ENCODE measurements around the gene LPCAT3. TPM values are rescaled to one million over a fixed set of nuclear protein-coding genes. Genes with fewer than 3 reads are reported as not detected.
A peak's percentile ranks its signal among the peaks of the same experiment; 100 is the strongest.

LPCAT3 gene
- polyA plus RNA-seq, 2 of the 4 experiments (the other 2 are of a cell fraction): 42.8 to 53.4 TPM

DNA sequence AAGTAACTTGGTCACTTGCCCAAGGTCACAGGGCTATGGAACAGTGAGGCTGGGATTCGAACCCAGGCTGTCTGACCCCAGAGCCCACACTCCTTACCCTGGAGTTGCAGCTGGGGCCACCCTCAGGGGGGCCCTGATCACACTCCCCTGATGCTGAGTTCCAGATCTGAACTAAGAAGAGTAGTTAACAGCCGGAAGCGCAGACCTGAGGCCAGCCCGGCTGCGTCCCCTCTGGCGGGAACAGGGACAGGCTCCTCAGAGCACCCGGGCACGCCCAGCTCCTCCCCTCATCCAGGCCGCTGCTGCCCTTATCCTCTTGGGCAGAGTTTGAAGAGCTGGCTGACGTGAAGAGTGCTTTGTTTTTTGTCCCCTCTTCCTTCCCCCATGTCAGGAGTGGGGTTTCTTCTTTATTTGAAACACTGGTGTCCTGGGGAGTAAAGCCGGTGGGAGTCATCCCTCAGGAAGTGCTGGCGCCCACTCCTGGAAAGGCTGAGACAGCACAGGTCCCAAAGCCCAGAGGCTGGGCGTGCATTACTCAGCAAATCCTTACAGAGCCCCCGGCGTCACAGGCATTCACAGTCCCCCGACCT lies 56.5 kb downstream of the LPCAT3 start (continued):
- TF ChIP-seq, protein P1, sequence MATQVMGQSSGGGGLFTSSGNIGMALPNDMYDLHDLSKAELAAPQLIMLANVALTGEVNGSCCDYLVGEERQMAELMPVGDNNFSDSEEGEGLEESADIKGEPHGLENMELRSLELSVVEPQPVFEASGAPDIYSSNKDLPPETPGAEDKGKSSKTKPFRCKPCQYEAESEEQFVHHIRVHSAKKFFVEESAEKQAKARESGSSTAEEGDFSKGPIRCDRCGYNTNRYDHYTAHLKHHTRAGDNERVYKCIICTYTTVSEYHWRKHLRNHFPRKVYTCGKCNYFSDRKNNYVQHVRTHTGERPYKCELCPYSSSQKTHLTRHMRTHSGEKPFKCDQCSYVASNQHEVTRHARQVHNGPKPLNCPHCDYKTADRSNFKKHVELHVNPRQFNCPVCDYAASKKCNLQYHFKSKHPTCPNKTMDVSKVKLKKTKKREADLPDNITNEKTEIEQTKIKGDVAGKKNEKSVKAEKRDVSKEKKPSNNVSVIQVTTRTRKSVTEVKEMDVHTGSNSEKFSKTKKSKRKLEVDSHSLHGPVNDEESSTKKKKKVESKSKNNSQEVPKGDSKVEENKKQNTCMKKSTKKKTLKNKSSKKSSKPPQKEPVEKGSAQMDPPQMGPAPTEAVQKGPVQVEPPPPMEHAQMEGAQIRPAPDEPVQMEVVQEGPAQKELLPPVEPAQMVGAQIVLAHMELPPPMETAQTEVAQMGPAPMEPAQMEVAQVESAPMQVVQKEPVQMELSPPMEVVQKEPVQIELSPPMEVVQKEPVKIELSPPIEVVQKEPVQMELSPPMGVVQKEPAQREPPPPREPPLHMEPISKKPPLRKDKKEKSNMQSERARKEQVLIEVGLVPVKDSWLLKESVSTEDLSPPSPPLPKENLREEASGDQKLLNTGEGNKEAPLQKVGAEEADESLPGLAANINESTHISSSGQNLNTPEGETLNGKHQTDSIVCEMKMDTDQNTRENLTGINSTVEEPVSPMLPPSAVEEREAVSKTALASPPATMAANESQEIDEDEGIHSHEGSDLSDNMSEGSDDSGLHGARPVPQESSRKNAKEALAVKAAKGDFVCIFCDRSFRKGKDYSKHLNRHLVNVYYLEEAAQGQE (IDR thresholded peaks at IDR 0.05): no peak
- TF ChIP-seq SREBF2 (IDR thresholded peaks at IDR 0.05): no peak
- no peak for TF ChIP-seq EHMT2 (IDR thresholded peaks at IDR 0.05; ENCODE audit: low read depth)
- no peak for TF ChIP-seq HDAC2 (IDR thresholded peaks at IDR 0.05)
- no peak for TF ChIP-seq FOXS1 (CRISPR knock-in tag; IDR thresholded peaks at IDR 0.05)
- TF ChIP-seq FOSB (CRISPR knock-in tag; IDR thresholded peaks at IDR 0.05): no peak
- TF ChIP-seq, protein P2, sequence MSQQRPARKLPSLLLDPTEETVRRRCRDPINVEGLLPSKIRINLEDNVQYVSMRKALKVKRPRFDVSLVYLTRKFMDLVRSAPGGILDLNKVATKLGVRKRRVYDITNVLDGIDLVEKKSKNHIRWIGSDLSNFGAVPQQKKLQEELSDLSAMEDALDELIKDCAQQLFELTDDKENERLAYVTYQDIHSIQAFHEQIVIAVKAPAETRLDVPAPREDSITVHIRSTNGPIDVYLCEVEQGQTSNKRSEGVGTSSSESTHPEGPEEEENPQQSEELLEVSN (IDR thresholded peaks at IDR 0.05; ENCODE audit: borderline replicate concordance, low read depth): 0 out of 2 replicates have a peak, but pooled peaks have one; percentile 49
- TF ChIP-seq, protein P3, sequence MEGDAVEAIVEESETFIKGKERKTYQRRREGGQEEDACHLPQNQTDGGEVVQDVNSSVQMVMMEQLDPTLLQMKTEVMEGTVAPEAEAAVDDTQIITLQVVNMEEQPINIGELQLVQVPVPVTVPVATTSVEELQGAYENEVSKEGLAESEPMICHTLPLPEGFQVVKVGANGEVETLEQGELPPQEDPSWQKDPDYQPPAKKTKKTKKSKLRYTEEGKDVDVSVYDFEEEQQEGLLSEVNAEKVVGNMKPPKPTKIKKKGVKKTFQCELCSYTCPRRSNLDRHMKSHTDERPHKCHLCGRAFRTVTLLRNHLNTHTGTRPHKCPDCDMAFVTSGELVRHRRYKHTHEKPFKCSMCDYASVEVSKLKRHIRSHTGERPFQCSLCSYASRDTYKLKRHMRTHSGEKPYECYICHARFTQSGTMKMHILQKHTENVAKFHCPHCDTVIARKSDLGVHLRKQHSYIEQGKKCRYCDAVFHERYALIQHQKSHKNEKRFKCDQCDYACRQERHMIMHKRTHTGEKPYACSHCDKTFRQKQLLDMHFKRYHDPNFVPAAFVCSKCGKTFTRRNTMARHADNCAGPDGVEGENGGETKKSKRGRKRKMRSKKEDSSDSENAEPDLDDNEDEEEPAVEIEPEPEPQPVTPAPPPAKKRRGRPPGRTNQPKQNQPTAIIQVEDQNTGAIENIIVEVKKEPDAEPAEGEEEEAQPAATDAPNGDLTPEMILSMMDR (IDR thresholded peaks at IDR 0.05): peak; percentile 61

DNA sequence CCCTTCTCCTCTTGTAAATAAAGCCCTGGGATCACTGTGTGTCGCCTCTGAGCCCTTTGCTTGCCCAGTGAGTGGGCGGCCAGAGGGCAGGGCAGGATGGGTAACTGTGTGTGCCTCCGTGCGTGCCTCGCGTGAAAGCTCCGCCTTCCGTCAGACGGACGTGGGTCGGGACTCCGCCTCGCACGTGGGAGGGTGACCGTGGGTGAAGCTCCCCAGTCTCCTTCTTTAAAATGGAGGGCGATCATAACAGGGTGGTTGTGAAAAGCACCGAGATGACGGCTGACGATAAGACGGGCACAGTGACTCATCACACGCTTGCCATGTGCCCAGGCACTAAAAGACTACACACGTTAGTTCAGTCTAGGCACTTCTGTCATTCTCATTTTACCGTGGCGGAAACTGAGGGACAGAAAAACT lies 57.0 kb downstream of the LPCAT3 start:
- peak overlapping the region; percentile 15; the same call in 1 of the 3 replicates for H3K4me3 ChIP-seq
- 74% methylated on average over 24 of the region's 24 CpGs for WGBS (ENCODE audit: missing lambda C conversion rate)
- POLR2A ChIA-PET: interaction anchor here (1.0 to 9.0 kb wide), 8 partner anchors 8 to 238 kb away, joined by 3 to 174 read pairs (median 4); partner anchors contain the start of genes C12orf57, COPS7A, EMG1 and PHB2
- TF ChIP-seq PHF8 (IDR thresholded peaks at IDR 0.05; ENCODE audit: borderline replicate concordance, low read depth): no peak
- TF ChIP-seq, protein P4, sequence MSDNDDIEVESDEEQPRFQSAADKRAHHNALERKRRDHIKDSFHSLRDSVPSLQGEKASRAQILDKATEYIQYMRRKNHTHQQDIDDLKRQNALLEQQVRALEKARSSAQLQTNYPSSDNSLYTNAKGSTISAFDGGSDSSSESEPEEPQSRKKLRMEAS (IDR thresholded peaks at IDR 0.05): no peak; the same call in 1 of the 2 replicates
- no peak for TF ChIP-seq ZNF302 (CRISPR knock-in tag; IDR thresholded peaks at IDR 0.05)
- TF ChIP-seq MAFK (IDR thresholded peaks at IDR 0.05; ENCODE audit: partially characterized antibody): no peak
- TF ChIP-seq TP53 (CRISPR knock-in tag; IDR thresholded peaks at IDR 0.05): 0 out of 2 replicates have a peak, but pooled peaks have one; percentile 12
- TF ChIP-seq, protein P5, sequence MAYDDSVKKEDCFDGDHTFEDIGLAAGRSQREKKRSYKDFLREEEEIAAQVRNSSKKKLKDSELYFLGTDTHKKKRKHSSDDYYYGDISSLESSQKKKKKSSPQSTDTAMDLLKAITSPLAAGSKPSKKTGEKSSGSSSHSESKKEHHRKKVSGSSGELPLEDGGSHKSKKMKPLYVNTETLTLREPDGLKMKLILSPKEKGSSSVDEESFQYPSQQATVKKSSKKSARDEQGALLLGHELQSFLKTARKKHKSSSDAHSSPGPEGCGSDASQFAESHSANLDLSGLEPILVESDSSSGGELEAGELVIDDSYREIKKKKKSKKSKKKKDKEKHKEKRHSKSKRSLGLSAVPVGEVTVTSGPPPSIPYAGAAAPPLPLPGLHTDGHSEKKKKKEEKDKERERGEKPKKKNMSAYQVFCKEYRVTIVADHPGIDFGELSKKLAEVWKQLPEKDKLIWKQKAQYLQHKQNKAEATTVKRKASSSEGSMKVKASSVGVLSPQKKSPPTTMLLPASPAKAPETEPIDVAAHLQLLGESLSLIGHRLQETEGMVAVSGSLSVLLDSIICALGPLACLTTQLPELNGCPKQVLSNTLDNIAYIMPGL (CRISPR knock-in tag; IDR thresholded peaks at IDR 0.05; ENCODE audit: borderline replicate concordance): no peak
- peak; percentile 33; the same call in 1 of the 2 replicates for TF ChIP-seq GATA3 (IDR thresholded peaks at IDR 0.05; ENCODE audit: borderline replicate concordance)
- no peak for TF ChIP-seq CEBPB (IDR thresholded peaks at IDR 0.05)
- no peak for TF ChIP-seq CBX2 (IDR thresholded peaks at IDR 0.05; ENCODE audit: borderline replicate concordance, low read depth)
- no peak for TF ChIP-seq KDM5A (IDR thresholded peaks at IDR 0.05)
- no peak for TF ChIP-seq EHMT2 (IDR thresholded peaks at IDR 0.05; ENCODE audit: low read depth)
- TF ChIP-seq, protein P6, sequence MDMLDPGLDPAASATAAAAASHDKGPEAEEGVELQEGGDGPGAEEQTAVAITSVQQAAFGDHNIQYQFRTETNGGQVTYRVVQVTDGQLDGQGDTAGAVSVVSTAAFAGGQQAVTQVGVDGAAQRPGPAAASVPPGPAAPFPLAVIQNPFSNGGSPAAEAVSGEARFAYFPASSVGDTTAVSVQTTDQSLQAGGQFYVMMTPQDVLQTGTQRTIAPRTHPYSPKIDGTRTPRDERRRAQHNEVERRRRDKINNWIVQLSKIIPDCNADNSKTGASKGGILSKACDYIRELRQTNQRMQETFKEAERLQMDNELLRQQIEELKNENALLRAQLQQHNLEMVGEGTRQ (IDR thresholded peaks at IDR 0.05): no peak
- TF ChIP-seq CBX8 (IDR thresholded peaks at IDR 0.05): no peak
- no peak for TF ChIP-seq POLR2AphosphoS2 (conservative IDR thresholded peaks at IDR 0.05; ENCODE audit: low read length)
- TF ChIP-seq FOSL2 (IDR thresholded peaks at IDR 0.05): no peak
- TF ChIP-seq FOSL2 (CRISPR knock-in tag; IDR thresholded peaks at IDR 0.05): peak; percentile 73
- no peak for TF ChIP-seq ESRRA (IDR thresholded peaks at IDR 0.05; ENCODE audit: borderline replicate concordance, low read length)
- TF ChIP-seq RARB (CRISPR knock-in tag; IDR thresholded peaks at IDR 0.05): no peak
- TF ChIP-seq SMC3 (IDR thresholded peaks at IDR 0.05): no peak
- TF ChIP-seq, protein P7, sequence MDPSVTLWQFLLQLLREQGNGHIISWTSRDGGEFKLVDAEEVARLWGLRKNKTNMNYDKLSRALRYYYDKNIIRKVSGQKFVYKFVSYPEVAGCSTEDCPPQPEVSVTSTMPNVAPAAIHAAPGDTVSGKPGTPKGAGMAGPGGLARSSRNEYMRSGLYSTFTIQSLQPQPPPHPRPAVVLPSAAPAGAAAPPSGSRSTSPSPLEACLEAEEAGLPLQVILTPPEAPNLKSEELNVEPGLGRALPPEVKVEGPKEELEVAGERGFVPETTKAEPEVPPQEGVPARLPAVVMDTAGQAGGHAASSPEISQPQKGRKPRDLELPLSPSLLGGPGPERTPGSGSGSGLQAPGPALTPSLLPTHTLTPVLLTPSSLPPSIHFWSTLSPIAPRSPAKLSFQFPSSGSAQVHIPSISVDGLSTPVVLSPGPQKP (IDR thresholded peaks at IDR 0.05; ENCODE audit: low read depth, low read length): no peak
- peak overlapping the region; percentile 89 to 99 for H3K27ac ChIP-seq
- DNase-seq (ENCODE audit: low read depth in 1 of 2, low spot score in 1 of 2) (no peak), FAIRE-seq (no peak), ATAC-seq (peak in 1 of 2 experiments; percentile 0; a peak in 2 of 6 replicates)
- peaks cover 37% of the 10 kb centered on the region for H3K4me1 ChIP-seq
- CTCF ChIA-PET: interaction anchor here (0.6 to 11.2 kb wide), 20 partner anchors 9 to 207 kb away, joined by 3 to 354 read pairs (median 4); partner anchors contain the start of genes C12orf57, PTPN6, RNU7-1 and SPSB2
- peak overlapping the region; percentile 59 for H3K4me2 ChIP-seq
- no peaks in the 10 kb centered on the region for H3K9me3 ChIP-seq
